DOHH2 (cell line): Measurements from ENCODE around the gene FHOD3.

Experiments used
- H3F3A ChIP-seq: fragments of 200-600 bp; sonication (generic), shearing (Covaris generic); 2 replicates; pipeline ENCODE4 v1.6.0; 2016; ENCODE audit warnings: antibody characterized with exemption, mild to moderate bottlenecking; ENCODE audit not compliant: control insufficient read depth, insufficient read depth
- H3K27ac ChIP-seq: fragments of 200-600 bp; sonication (generic); 2 replicates; pipeline ENCODE4 v1.5.1; 2014; ENCODE audit warnings: low read depth, mild to moderate bottlenecking, low read length, moderate library complexity
- H3K27me3 ChIP-seq: fragments of 200-600 bp; sonication (generic); 2 replicates; pipeline ENCODE4 v1.6.1; 2014; ENCODE audit warnings: mild to moderate bottlenecking, low read length, mixed read lengths; ENCODE audit not compliant: control insufficient read depth
- H3K36me3 ChIP-seq: fragments of 200-600 bp; sonication (generic); 2 replicates; pipeline ENCODE4 v1.6.1; 2014; ENCODE audit warnings: mild to moderate bottlenecking, low read length, moderate library complexity, mixed read lengths; ENCODE audit not compliant: control insufficient read depth
- H3K4me1 ChIP-seq: fragments of 200-600 bp; sonication (generic); 2 replicates; pipeline ENCODE4 v1.6.1; 2014; ENCODE audit warnings: mild to moderate bottlenecking, low read length, mixed read lengths; ENCODE audit not compliant: control insufficient read depth
- H3K4me2 ChIP-seq: fragments of 200-600 bp; sonication (generic); 2 replicates; pipeline ENCODE4 v1.6.0; 2014; ENCODE audit warnings: mild to moderate bottlenecking, low read length, moderate library complexity
- H3K4me3 ChIP-seq: fragments of 200-600 bp; sonication (generic); 2 replicates; pipeline ENCODE4 v1.5.1; 2014; ENCODE audit warnings: mild to moderate bottlenecking, low read length, mixed read lengths
- H3K79me2 ChIP-seq: fragments of 200-600 bp; sonication (generic); 2 replicates; pipeline ENCODE4 v1.6.1; 2014; ENCODE audit warnings: mild to moderate bottlenecking, low read length, mixed read lengths; ENCODE audit not compliant: control insufficient read depth
- H3K9me2 ChIP-seq: fragments of 200-600 bp; sonication (generic); replicated peaks from 2 replicates; pipeline ENCODE4 v1.6.1; 2014; ENCODE audit warnings: mild to moderate bottlenecking, low read length, mixed read lengths; ENCODE audit not compliant: control insufficient read depth
- H3K9me3 ChIP-seq: fragments of 200-600 bp; sonication (generic); 2 replicates; pipeline ENCODE4 v1.6.1; 2014; ENCODE audit warnings: antibody characterized with exemption, low read length, mixed read lengths; ENCODE audit not compliant: control insufficient read depth, insufficient read depth
- H4K20me1 ChIP-seq: fragments of 200-600 bp; sonication (generic); 2 replicates; pipeline ENCODE4 v1.6.0; 2014; ENCODE audit warnings: low read depth, mild to moderate bottlenecking, antibody characterized with exemption, low read length, moderate library complexity; ENCODE audit not compliant: control insufficient read depth, insufficient read depth
- EZH2phosphoT487 ChIP-seq: fragments of 200-600 bp; sonication (generic); IDR thresholded peaks from 2 replicates; pipeline ENCODE4 v1.6.1; 2017; ENCODE audit warnings: borderline replicate concordance, mild to moderate bottlenecking, antibody characterized with exemption, low read length, moderate library complexity, mixed read lengths
- TF ChIP-seq, protein P1 (sequence below): fragments of 200-600 bp; sonication (generic); IDR thresholded peaks from one replicate; pipeline ENCODE4 v1.5.1; 2014; ENCODE audit warnings: antibody characterized with exemption, mild to moderate bottlenecking, low read depth, low read length; ENCODE audit not compliant: poor library complexity, severe bottlenecking

Gene FHOD3

DNA sequence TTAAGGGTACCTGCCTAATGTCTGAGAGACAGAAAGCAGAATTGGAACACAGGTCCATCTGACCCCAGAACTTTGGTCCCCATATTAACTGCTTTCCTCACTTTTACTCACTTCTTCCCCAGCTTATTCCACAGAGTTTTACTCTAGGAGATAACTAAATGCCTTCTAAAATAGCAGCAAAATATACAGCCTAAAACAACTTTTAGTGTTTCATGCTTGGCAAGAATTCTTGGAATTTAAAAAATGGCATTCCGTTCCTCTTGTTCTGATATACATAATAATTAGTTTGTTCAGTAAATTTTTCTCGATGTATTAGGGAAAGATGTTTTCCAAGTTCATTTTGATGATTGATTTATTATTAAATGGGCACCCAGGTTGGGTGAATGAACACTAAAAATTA is 151.9 kb downstream of the FHOD3 start:
- TF ChIP-seq, protein P1, sequence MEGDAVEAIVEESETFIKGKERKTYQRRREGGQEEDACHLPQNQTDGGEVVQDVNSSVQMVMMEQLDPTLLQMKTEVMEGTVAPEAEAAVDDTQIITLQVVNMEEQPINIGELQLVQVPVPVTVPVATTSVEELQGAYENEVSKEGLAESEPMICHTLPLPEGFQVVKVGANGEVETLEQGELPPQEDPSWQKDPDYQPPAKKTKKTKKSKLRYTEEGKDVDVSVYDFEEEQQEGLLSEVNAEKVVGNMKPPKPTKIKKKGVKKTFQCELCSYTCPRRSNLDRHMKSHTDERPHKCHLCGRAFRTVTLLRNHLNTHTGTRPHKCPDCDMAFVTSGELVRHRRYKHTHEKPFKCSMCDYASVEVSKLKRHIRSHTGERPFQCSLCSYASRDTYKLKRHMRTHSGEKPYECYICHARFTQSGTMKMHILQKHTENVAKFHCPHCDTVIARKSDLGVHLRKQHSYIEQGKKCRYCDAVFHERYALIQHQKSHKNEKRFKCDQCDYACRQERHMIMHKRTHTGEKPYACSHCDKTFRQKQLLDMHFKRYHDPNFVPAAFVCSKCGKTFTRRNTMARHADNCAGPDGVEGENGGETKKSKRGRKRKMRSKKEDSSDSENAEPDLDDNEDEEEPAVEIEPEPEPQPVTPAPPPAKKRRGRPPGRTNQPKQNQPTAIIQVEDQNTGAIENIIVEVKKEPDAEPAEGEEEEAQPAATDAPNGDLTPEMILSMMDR: no peak
- no peak for TF ChIP-seq EZH2phosphoT487
- Histone ChIP-seq H3K36me3 (no peaks in the 10 kb centered on the region), H3K9me3 (no peaks in the 10 kb centered on the region), H3K4me1 (no peaks in the 10 kb centered on the region), H3K4me2 (no peak overlapping the region), H4K20me1 (no peaks in the 10 kb centered on the region), H3K27ac (no peak overlapping the region), H3K4me3 (no peak overlapping the region), H3K27me3 (no peaks in the 10 kb centered on the region; the same call in 1 of the 2 replicates), H3K79me2 (no peaks in the 10 kb centered on the region), H3K9me2 (no peaks in the 10 kb centered on the region), H3F3A (no peaks in the 10 kb centered on the region)

DNA sequence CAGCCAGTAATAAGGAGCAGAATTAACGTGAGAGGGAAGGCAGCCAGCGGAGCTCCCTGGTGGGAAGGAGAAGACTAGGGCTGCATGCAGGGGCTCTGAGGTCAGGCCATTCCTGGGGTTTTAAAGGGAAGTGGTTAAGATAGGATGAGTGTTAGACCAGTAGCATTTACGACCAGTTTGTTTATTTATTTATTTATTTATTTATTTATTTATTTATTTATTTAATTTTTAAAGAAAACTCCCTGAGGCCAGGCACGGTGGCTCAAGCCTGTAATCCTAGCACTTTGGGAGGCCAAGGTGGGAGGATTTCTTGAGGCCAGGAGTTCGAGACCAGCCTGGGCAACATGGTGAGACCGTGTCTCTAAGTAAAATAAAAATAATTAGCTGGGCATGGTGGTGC is 152.8 kb downstream of the FHOD3 start:
- H3K4me3 ChIP-seq: no peak overlapping the region
- H3F3A ChIP-seq: no peaks in the 10 kb centered on the region
- H3K27me3 ChIP-seq: peaks cover 5% of the 10 kb centered on the region; the same call in 1 of the 2 replicates
- H4K20me1 ChIP-seq: no peaks in the 10 kb centered on the region
- H3K79me2 ChIP-seq: no peaks in the 10 kb centered on the region
- H3K9me2 ChIP-seq: no peaks in the 10 kb centered on the region
- no peaks in the 10 kb centered on the region for H3K36me3 ChIP-seq
- no peak overlapping the region for H3K4me2 ChIP-seq
- TF ChIP-seq EZH2phosphoT487: no peak
- TF ChIP-seq, protein P1: no peak
- no peaks in the 10 kb centered on the region for H3K4me1 ChIP-seq
- H3K9me3 ChIP-seq: no peaks in the 10 kb centered on the region
- no peak overlapping the region for H3K27ac ChIP-seq

DNA sequence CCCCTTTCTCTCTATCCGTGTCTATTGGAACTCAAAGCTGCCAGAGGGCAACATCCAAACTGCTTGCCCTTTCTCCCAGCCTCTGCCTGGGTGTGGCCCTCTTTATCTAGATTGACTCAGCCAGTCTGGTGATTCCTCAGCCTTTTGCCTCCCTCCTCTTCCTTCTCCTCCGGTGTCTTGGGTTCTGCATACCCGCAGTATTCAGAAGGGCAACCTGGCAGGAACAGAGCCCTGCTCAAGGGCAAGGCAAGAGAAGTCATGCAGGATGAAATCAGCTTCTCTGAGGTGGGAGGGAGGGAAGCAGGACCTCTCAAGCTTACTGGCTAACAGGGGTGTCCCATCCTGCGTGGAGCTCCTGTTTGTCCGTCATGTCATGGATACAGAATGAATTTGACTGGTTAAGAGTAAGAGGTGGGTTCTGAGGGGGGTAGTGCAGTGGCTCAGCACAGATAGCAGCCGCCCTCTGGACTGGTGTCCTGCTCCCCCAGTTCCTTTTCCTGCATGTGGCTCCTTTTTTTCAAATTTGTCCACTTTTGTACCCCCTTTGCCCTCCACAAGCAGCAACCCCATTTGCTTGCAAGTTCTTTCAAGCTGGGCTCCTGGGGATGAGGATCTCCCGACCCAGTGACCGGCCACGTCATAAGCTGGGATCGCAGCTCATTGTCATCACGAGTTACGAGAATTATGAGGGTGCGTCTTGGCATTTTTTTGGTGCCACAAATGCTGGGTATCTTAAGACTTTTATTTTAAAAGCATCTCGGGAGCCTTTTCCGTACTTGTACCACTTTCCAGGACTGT is 154.1 kb downstream of the FHOD3 start:
- Histone ChIP-seq H3K4me3 (no peak overlapping the region), H3F3A (no peaks in the 10 kb centered on the region), H3K9me2 (no peaks in the 10 kb centered on the region), H3K27me3 (peaks cover 8% of the 10 kb centered on the region), H3K4me2 (no peak overlapping the region), H4K20me1 (no peaks in the 10 kb centered on the region), H3K36me3 (no peaks in the 10 kb centered on the region), H3K79me2 (no peaks in the 10 kb centered on the region), H3K9me3 (no peaks in the 10 kb centered on the region), H3K4me1 (no peaks in the 10 kb centered on the region), H3K27ac (no peak overlapping the region)
- no peak for TF ChIP-seq EZH2phosphoT487
- TF ChIP-seq, protein P1: no peak
